Astrocyte of the spinal cord (primary cell): Measurements from ENCODE around the gene ACYP1.
A peak's percentile ranks its signal among the peaks of the same experiment; 100 is the strongest.

ENCODE experiments used
- DNase-seq: peaks from one replicate; pipeline ENCODE4 v3.0.0; 2011; ENCODE audit warnings: low read depth, low spot score
- H3K4me3 ChIP-seq: 2 replicates; pipeline ENCODE4 v1.5.1; 2011; ENCODE audit warnings: low read depth, mild to moderate bottlenecking, low read length, moderate library complexity
- in situ Hi-C: cut with HindIII; loops from 2 replicates; pipeline ENCODE4 v1.10.0; 2017; ENCODE audit warnings: low sequenced_read_pairs
- TF ChIP-seq, protein P1 (sequence below): IDR thresholded peaks from 2 replicates; pipeline ENCODE4 v1.5.1; 2012; ENCODE audit warnings: low read depth, mild to moderate bottlenecking, low read length, inconsistent platforms

ACYP1 gene

DNA sequence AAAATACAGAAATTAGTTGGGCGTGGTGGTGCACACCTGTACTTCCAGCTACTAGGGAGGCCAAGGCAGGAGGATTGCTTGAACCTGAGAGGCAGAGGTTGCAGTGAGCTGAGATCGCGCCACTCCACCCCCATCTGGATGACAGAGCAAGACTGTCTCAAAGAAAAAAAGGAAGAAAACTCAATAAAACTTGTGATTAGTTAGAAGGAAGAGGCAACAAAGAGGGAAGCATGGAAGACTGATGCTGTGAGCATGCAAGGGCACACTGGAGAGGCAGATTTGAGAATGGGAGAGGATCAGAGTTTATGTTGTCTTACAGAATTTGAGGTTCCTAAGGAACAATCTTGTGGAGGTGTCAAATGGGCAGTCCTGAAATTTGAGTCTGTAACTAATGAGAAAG is 2.9 kb upstream of the ACYP1 start:
- TF ChIP-seq, protein P1, sequence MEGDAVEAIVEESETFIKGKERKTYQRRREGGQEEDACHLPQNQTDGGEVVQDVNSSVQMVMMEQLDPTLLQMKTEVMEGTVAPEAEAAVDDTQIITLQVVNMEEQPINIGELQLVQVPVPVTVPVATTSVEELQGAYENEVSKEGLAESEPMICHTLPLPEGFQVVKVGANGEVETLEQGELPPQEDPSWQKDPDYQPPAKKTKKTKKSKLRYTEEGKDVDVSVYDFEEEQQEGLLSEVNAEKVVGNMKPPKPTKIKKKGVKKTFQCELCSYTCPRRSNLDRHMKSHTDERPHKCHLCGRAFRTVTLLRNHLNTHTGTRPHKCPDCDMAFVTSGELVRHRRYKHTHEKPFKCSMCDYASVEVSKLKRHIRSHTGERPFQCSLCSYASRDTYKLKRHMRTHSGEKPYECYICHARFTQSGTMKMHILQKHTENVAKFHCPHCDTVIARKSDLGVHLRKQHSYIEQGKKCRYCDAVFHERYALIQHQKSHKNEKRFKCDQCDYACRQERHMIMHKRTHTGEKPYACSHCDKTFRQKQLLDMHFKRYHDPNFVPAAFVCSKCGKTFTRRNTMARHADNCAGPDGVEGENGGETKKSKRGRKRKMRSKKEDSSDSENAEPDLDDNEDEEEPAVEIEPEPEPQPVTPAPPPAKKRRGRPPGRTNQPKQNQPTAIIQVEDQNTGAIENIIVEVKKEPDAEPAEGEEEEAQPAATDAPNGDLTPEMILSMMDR: no peak
- no peak overlapping the region for H3K4me3 ChIP-seq
- no peak for DNase-seq
- in situ Hi-C loops: no loop called here

DNA sequence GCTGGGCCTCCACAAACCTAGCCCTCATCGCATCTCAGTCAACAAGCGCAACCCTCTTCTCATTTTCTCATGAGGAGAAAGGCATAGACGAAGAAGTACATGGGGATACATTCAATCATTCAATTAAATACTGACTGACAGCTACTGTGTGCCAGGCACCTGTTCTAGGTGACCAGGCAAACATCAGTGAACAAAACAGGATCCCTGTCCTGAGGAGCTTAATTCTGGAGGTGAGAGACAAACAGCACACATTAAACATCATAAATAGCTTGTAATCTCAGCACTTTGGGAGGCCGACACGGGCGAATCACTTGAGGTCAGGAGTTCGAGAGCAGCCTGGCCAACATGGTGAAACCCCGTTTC is 362 bp upstream of the ACYP1 start:
- peak overlapping the region; percentile 75 for H3K4me3 ChIP-seq
- DNase-seq: no peak
- TF ChIP-seq, protein P1: no peak
- in situ Hi-C loops: no loop called here

DNA sequence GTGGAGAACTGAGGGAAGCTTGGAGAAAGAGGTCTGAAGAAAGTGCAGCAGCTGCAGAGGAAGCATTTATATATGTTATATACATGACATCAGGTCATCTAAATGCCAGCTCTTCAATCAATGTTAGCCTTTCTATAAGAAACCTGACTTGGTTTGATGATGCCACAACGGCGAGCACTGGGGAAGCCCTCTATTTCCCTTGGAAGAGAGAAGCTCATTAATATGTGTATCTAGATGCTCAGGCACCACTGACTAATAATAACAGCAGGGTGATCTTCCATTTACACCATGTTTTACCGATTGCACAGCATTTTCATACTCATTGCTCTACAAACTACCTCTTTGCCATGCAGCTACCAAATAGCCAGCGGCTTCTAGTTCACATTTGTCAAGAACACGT is 811 bp downstream of the ACYP1 start:
- in situ Hi-C loops: no loop called here
- no peak for DNase-seq
- H3K4me3 ChIP-seq: peak overlapping the region; percentile 75

DNA sequence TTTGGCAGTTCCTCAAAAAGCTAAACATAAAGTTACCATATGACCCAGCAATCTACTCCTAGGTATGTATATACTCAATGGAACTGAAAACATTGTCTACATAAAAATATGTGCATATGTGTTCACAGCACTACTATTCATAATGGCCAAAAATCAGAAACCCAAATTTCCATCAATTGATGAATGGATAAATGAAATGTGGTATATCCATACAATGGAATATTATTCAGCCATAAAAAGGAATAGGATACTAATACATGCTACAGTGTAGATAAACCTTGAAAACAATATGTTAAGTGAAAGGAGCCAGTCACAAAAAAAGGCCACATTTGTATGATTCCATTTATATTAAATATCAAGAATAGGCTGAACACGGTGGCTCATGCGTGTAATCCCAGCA is 3.4 kb downstream of the ACYP1 start:
- TF ChIP-seq, protein P1: no peak
- in situ Hi-C loops: no loop called here
- no peak overlapping the region for H3K4me3 ChIP-seq
- no peak for DNase-seq

More for the DNA sequence above, 811 bp downstream of the ACYP1 start:
- TF ChIP-seq, protein P1: no peak

DNA sequence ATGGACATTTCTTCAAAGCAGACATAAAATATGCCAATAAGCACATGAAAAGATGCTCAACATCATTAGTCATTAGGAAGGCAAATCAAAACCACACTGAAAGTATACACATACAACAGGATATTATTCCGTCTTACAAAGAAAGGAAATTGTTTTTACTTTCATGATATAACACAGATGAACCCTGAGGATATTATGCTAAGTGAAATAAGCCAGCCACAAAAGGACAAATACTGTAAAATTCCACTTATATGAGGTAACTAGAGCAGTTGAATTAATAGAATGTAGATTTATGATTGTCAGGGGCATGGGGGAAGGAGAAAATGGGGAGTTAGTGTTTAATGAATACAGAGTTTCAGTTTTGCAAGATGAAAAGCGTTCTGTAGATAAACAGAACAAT is 4.2 kb downstream of the ACYP1 start:
- no peak overlapping the region for H3K4me3 ChIP-seq
- TF ChIP-seq, protein P1: no peak
- in situ Hi-C loops: no loop called here
- DNase-seq: peak; percentile 25

DNA sequence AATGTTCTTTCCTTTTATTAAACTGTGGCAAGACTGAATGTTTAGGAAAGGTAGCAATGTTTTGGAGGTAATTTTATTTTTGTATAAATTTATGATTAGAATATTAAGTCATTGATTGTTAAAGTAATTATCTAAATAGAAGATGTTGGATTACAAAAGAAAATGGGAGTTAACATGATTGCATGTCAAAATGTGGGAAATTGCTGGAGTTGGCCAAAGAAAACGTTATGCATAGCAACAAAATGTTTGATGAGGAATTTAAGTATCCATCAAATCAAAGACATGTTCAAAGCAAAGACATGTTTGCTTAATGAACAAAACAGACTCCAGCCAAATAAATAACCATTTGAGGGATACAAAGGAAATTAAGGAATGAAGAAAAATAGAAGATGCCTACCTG is 9.4 kb downstream of the ACYP1 start:
- TF ChIP-seq, protein P1: no peak
- DNase-seq: no peak
- in situ Hi-C loops: no loop called here
- H3K4me3 ChIP-seq: no peak overlapping the region
